IPS-11a (cell line): ENCODE results near the gene CAMTA1.

ENCODE experiments used
- H3K4me3 ChIP-seq: one replicate; pipeline ENCODE4 v1.5.1; 2013; ENCODE audit warnings: low read depth, low read length, control low read depth

The CAMTA1 gene

DNA sequence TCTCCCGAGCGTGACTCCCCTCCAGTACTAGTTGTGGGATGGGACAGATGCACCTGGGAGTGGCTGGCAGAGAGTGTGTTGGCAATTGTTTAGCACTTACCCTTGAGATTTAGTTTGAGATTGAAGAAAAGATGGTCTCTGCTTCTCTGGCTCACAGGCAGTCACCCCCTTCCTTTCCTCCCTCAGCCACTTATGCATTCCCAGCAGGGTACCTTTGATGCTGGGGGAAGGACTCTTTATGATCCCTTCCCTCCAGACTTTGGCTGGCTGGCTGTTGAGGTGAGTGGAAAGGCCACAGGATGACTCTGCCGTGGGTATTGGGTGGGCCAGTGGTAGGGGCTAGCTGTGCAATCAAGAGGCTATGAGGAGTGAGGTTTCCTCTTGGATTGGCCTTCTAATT lies 236.8 kb downstream of the CAMTA1 start:
- H3K4me3 ChIP-seq, result no peak overlapping the region

DNA sequence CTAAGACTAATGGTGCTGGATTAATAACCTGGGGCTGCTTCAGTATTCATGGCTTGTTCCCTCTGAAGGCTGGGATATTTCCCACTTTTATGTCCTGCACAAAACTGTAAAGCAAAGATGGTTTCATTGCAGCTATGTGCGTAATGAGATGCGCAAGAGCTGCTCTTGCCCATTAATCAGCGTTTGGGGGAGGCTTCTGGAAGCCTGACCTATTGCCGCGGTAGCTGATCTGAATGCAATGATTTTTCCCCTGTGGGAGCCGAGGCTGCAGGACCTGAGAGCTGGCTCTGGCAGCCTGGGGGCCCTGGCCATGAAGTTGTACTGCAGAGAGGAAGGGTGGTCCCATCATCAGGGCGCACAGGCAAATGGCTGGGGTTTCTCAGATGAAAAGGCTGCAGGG lies 239.8 kb downstream of the CAMTA1 start:
- no peak overlapping the region for H3K4me3 ChIP-seq

DNA sequence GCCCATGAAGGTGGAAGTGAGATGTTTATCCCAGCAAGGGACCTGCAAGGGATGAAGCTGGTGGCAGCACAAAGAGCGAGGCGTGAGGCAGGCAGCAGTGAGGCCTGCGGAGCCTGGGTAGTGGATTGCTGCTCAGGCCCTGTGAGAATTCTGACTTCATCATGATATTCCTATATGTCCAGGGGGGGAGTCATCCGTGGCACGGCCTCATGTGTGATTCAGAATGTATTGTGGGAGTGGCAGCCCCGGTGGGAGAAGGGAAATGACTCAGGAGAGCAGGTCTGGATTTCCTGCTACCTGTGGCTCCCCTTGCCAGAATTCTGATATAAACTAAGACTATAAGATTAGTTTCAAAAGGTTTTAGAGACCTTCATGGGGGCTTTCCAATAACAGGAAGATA lies 240.9 kb downstream of the CAMTA1 start:
- no peak overlapping the region for H3K4me3 ChIP-seq

DNA sequence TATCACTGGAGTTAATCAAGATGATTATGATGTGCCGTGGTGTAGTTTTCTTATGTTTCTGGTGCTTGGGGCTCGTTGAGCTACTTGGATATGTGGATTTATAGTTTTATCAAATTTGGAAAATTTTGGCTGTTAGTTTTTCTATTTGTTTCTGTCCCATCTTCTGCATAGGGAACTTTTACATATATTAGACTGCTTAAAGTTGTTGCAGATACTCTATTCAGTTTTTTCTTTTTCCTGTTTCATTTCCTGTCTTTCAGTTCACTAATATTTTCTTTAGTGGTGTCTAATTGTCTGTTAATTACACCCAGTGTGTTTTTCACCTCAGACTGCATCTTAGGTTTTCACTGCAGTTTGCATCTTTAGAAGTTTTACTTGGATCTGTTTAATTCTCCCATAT lies 247.7 kb downstream of the CAMTA1 start:
- no peak overlapping the region for H3K4me3 ChIP-seq

DNA sequence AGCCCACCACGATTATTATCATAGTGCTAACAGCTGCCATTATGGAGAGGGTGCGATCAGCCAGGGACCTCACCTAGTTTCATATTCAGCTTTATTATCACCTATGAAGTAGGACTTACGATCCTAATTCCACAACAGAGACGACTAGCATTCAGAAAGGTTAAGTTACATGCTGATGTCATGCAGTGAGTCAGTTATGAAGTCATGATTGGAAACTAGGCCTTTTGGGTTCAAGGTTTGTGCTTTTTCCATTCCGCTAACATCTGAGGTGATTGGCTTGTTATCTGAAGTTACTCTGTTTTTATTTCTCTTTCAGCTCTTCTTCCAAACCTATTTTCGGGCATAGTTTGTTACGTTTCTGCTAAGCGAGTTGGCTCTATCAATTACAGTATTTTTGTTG lies 251.1 kb downstream of the CAMTA1 start:
- H3K4me3 ChIP-seq, result no peak overlapping the region

DNA sequence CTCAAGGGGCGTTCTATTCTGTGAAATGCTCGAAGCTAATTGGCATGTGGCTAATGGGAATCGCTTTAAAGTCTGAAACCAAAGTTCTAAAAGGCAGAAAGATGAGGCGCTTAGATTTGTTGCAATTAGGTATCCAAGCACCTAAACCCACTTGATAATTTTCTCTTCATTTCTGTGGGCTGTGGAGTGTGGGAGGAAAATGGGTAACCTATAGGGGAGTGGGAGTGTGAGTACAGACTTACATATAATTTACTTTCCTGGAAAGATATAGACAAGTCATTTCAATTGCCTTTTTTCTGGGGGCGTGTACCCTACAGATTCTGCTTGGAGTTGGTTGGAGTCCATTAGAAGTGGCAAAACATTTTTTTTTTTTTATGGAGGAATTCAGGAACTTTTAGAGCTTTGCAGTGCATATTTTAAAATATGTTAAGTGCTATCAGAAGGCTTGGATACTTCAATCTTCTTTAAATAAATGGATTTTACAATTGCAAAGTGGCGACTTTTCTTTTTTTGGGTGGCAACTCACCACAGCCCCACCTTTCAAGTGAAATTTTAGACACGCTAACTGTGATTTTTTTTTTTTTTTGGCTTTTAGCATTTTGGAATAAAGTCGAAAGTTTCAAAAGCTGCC lies 254.5 kb downstream of the CAMTA1 start:
- no peak overlapping the region for H3K4me3 ChIP-seq

DNA sequence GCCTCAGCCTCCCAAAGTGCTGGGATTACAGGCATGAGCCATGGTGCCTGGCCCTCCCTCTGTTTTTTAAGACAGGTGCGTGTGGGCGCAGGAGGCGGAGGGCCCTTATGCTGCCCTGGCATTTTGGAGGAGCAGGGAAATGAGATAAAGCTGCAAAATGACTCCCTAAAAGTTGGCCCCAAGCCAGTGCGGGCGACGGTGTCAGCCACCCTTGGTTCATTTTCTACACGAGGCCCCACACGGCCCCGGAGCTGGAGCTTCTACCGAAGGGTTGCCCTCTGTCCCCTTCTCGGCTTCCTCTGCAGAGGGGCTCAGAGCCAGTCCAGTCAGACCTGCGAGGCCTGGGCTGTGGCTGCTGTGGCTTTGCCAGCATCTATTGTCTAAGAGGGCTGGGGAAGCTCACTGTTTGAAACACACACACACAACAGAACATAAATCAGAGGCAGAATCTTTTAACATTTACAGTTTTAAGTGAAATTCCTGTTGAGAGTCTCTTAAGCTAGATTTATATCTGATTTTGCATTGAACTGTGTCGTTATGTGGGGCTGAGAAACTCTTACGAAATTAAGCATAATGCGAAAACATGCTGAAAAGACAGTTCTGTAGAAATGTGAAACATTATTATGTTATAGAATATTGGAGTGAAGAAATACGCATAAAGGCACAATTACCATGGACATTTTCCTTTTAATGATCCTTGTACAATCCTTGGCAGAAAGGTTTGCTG lies 255.9 kb downstream of the CAMTA1 start:
- no peak overlapping the region for H3K4me3 ChIP-seq

DNA sequence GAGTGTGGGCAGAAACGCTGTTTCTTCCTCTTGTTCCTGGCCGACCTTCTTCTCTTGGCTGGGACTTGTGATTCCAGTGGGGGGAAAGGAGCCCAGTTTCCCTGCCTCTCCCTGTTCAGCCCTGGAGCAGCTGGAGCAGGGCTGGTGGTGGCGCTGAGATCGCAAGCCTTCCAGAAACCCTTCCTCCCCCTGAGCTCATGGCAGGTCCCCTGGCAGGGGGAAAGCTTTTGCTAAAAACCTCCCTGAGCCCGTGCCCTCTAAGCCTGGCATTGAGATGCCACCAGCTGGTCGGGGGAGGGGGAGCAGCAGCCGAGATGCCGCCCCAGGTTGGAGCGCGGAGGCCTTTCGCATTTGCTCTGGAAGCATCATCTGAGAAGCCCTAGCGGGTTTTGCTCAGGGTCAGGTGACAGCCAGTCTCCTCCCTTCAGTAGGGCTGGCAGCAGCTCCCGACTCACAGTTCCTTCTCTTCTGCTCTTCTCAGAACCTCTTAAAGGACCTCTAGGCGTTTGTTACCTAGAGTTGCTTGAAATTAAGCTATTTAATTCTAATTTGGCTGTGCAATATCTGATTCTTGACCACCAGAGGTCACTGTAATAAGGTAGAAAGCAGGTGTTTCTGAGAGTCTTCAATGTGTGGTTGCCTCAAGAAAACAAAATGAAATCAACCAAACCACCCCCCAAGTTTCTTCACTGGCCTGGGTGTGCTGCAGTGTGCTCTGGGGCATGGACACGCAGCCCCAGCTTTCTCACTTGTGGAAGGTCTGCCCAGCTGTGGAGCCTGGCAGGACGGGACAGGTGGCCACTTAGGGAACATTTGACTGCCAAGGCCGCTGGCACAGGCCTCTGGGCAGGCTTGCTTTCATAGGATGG lies 257.3 kb downstream of the CAMTA1 start:
- H3K4me3 ChIP-seq, result no peak overlapping the region

DNA sequence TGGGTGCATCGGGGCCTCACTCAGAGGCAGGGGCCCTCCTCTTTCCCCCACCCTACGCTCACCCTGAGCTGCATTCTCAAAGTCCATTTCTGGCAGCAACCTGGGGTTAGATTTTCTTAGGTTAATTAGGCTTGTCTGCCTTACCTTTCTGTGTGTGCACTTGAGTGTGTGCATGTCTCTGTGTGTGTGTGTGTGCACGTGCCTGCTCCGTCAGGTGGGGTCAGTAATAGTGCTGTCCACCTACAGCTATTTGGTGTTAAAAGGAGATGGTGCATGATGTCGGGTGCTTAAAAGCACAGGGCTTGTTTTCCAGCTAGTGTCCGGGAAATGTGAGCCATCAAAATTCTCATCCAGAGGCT lies 257.9 kb downstream of the CAMTA1 start:
- H3K4me3 ChIP-seq, result no peak overlapping the region

DNA sequence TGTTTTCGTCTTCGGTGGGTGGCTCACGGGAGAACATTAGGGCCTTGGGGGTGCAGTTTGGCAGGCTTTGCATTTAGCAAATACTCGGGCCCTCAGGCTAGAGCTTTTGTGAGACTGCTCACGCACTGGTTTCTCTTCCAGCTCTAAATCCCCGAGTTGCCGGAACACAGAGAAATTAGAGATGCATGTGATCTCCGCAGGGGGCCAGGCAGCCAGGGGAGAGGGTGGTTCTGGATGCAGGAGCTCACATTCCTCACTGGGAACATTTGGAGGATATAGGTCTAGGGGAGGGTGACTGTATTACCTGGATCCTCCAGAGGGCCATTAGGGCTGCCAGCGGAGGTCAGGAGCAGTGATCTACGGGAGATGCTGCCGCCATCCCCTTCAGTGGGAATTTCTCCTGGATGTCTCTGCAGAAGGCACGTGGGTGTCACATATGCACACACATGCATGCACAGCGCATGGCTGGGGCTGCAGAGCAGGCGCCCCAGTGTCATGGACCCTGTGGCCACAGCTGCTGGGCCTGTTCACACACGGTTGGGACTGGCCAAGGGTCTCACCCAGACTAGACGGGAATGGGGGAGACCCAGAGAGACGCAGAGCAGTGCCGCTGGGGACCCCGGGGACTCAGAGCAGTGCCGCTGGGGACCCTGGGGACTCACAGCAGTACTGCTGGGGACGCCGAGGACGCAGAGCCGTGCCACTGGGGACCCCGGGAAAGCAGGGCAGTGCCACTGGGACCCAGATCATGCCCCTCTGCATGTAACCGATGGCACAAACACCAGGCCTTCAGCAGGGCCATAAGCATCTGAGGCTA lies 258.7 kb downstream of the CAMTA1 start:
- no peak overlapping the region for H3K4me3 ChIP-seq

DNA sequence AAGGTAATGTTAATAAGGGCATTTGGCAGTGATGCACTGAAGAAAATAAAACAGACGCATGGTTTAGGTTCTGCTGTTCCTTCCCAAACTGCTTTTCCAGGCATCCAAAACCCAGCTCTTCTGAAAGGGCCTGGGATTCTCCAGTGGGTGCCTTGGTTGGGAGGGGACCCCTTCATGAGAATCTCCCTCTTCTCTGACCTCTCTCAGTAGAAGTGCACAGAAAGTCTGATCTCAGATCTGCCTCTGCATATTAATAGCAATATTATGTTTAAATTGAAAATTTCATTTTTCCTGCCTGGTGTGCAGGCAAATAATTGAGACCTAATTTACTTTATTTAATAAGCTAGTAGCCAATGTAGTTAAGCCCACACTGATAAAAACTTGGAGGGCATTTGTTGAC lies 260.6 kb downstream of the CAMTA1 start:
- H3K4me3 ChIP-seq, result no peak overlapping the region

DNA sequence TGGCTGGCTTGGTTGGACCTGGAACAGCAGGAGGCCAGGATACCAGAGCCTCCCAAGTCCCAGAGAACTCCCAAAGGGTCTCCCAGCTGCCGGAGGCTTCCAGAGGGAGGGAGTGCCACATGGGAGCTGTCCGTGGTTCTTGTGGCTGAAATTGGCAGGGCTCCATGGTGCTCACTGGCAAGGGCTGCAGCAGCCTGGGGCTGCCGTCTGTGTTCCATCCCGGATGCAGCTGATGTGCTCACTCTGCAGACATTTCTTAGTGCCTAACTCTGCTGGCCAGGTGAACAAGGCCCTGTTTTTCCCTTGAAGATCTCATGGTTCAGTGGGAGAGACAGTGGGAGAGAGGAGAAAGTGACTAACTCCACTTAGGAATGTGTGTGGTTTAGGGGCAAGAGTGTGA lies 261.1 kb downstream of the CAMTA1 start:
- no peak overlapping the region for H3K4me3 ChIP-seq

DNA sequence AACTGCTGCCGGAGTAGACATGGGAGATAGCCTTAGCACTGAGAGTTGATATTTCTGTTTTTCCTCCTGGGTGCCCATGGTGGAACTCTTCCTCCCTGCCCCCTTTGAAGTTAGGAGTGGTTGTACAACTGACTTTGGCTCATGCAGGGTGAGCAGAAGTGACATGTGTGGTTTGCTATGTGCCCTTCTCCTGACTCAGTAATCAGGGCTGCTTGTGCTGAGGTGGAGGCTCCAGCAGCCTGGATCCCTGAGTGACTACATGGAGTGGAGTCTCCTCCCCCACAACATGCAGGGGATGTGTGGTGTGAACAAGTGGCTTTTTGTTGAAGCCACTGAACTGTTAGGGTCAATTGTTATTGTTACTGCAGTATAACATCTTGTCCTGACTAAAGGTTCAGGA lies 261.6 kb downstream of the CAMTA1 start:
- no peak overlapping the region for H3K4me3 ChIP-seq

DNA sequence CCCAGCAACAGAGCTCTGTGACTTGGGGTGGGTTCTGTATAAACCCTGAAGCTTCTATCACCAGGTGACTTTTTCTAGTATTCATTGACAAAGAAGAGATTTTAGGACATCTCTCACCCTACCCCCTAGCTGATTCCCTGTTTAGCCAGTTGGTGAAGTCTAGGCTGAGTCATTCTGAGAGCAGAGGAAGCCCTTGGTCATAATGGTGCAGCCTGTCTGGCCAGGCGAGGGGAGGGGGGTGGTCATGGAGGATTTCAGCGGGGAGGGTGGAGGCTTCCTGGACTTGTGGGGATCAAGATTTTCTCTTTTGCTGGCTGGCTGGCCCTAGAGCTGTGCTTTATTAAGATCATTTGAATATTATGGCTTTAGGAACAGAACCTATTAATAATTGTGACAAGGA lies 262.6 kb downstream of the CAMTA1 start:
- no peak overlapping the region for H3K4me3 ChIP-seq

DNA sequence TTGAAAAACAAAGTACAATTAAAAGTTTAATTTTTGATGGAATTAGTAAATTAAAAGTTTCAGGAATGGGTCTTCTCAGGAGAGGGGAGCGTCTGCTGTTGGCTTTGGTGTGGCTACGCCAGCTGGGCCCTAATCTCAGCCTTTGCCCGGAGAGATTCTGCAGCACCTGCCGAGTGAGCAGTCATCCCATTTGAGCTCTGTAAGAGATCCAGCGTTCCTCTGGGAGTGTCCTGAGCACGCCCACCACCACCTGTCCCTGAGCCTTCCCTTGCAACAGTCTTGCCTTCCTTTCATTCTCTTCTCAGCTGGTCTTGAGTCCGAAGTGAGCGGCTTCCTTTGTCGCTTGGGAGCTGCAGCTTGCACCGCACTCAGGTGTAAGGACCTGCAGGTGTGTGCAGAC lies 263.1 kb downstream of the CAMTA1 start:
- H3K4me3 ChIP-seq, result no peak overlapping the region

DNA sequence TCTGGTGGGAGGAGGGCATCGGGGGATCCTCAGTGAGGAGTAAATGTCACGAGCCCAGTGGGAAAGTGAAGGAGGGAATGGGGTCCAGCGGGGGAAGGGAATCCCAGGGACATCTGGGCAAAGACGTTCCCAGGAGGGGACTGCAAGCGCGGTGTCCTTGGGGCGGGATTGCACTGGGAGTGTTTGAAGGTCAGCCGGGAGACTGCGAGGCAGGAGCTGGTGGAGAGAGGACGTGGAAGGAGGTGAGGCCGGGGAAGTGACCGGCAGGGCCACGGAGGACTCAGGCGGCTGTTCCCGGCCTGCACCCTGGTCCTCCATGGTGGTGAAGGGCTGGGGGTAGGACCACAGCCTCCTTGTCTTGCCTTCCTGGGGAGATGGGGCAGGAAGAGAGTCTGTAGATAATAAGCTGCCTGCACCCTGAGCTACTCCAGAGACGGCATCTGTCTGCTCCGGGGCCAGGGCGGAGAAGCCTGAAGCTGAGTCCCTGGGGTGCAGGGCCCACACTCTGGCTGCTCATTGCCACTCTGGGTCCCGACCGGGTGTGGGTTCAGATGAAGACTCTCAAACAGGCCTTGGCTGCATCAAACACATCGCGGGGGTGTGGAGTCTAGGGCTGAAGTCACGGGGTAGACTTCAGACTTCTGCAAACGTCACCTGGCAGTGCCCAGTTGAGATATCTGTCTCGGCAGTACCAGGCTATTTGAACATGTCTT lies 264.8 kb downstream of the CAMTA1 start:
- no peak overlapping the region for H3K4me3 ChIP-seq

DNA sequence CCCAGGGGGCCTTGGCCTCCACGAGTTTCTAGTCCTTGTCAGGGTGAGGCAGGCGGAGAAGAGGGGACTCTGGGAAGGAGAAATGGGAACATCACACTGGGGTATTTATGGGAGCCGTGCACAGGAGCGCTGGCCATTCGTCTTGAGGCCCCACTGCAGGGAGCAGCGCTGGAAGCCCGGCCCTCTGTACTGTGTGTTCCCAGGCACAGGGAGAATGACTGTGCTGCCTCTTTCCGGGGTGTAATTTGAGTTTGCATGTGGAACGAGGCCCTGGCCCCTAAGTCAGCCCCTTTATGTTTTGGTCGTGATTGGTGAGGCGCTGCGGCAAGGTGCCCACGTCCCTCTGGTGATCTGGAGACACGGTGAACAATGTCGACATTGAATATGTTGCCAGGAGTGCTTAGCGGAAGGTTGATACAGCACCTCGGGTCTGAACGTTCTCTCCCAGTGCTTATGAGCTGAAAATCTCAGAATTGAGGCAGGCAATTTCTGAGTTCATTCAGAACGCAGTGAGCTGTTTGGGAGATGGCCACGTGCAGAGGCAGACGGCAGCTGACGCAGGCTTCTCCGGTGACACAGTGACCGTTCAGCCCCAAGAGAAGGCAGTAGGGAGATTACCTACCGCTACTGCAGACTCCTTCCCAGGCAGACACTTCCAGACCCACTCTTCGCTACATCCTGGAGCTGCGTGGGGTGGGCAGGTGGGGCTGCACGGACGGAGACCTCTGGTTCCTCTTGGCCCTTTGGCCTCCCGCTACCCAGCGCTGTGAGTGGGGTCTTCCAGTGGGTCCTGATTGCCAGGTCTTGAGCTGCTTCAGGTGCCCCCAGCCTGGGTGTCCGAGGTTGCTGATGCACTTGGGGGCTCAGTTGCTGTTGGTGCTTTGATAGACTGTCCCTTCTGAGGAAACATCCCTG lies 265.8 kb downstream of the CAMTA1 start:
- no peak overlapping the region for H3K4me3 ChIP-seq

DNA sequence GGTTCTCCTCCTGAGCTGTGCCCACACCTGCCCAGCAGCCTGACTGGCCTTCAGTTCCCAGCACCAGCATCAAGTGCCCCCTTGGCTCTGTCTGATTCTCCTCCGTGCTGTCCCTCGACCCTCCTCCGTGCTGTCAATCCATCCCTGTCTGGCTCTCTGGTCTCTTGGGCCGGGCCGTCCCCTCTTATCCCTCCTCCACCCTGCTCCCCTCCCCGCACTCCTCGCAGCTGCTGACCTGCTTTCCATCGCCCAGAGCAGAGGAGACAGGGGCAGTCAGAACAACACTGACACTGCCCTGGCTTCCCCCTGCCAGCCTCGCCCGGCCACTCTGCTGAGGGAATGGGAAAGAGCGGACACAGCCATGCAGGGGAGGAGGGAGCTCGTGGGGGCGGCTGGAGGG lies 267.4 kb downstream of the CAMTA1 start:
- H3K4me3 ChIP-seq, result no peak overlapping the region

DNA sequence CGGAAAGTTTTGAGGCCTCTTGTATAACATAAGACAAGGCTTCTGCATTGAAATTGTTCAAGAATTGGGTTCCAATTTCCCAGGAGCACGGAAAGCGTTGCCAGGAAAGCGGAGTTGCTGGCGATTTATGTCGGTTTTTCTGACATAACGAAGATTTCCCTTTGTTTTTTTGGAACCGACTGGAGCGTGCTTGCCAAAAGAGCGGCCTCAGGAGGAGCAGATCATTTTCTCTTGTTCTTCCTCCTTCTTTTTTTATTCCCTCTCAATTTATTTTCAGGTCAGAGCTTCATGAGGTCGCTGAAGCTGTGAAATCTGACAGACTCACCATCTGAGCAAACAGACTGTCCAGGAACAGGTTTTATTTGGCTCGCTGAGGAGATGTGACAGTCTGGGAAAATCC lies 275.5 kb downstream of the CAMTA1 start:
- H3K4me3 ChIP-seq, result no peak overlapping the region
